NCI-H2196 (cell line): Measurements from ENCODE around the gene PILRA.
A peak's percentile ranks its signal among the peaks of the same experiment; 100 is the strongest.
"Not testable (repeated sequence)": the region's sequence is repeated elsewhere in the genome, so short reads cannot be mapped to it uniquely, and the experiment has no call there.

Source experiments
- DNase-seq: peaks from one replicate; lab custom pipeline; 2025; ENCODE audit not compliant: unreplicated experiment; lab: John Stamatoyannopoulos, UW

Gene PILRA

GRCh38 chr7:100373261-100373831 is at the start of gene PILRA:
Gene PILRA, plus strand, starts transcription at chr7:100373487. Its CDS starts 170 bp downstream, at chr7:100373657.
- no peak for DNase-seq

- DNase-seq, result not testable (repeated sequence)
Observed at GRCh38 chr7:100324194-100324593, 49.1 kb upstream of the PILRA start.

GRCh38 chr7:100325671-100326070 is 47.6 kb upstream of the PILRA start:
- not testable (repeated sequence) for DNase-seq

GRCh38 chr7:100326914-100327313 is 46.4 kb upstream of the PILRA start:
- not testable (repeated sequence) for DNase-seq

- peak; percentile 90 for DNase-seq
Observed at GRCh38 chr7:100335566-100336466, 37.5 kb upstream of the PILRA start.

GRCh38 chr7:100338083-100338696 is 35.1 kb upstream of the PILRA start:
- not testable (repeated sequence) for DNase-seq

GRCh38 chr7:100341286-100341685 is 32.0 kb upstream of the PILRA start:
- not testable (repeated sequence) for DNase-seq

- DNase-seq, result no peak
Observed at GRCh38 chr7:100342765-100343164, 30.5 kb upstream of the PILRA start.

GRCh38 chr7:100344124-100344559 is 29.1 kb upstream of the PILRA start:
- DNase-seq, result not testable (repeated sequence)

- peak; percentile 19 for DNase-seq
Observed at GRCh38 chr7:100344560-100345287, 28.6 kb upstream of the PILRA start.

- peak; percentile 69 for DNase-seq
Observed at GRCh38 chr7:100345288-100345672, 28.0 kb upstream of the PILRA start.

- no peak for DNase-seq
Observed at GRCh38 chr7:100346921-100347320, 26.4 kb upstream of the PILRA start.

GRCh38 chr7:100348805-100349204 is 24.5 kb upstream of the PILRA start:
- no peak for DNase-seq

- DNase-seq, result no peak
Observed at GRCh38 chr7:100349757-100350156, 23.5 kb upstream of the PILRA start.

- DNase-seq, result no peak
Observed at GRCh38 chr7:100351657-100352058, 21.6 kb upstream of the PILRA start.

- not testable (repeated sequence) for DNase-seq
Observed at GRCh38 chr7:100352230-100352781, 21.0 kb upstream of the PILRA start.

GRCh38 chr7:100352984-100353684 is 20.2 kb upstream of the PILRA start:
- DNase-seq, result no peak

GRCh38 chr7:100353685-100354330 is 19.5 kb upstream of the PILRA start:
- DNase-seq, result no peak

GRCh38 chr7:100356416-100357068 is 16.7 kb upstream of the PILRA start:
- DNase-seq, result no peak
